ENCODE measurements around the gene KLHL14. TPM values are rescaled to one million over a fixed set of nuclear protein-coding genes. Genes with fewer than 3 reads are reported as not detected.

The KLHL14 gene
- total and polyA plus RNA-seq, 2 donors (not counting 1 experiment from before 2014, with no cell fraction given), result 18.5 to 42.5 TPM

GRCh38 chr18:32688821-32689220 lies 84.0 kb downstream of the KLHL14 start:
- Histone ChIP-seq H3K4me2 (replicated peaks; ENCODE audit: low read depth, low read length, poor library complexity, severe bottlenecking) (no peak overlapping the region), H3K36me3 (replicated peaks in 1 of 2; ENCODE audit: control extremely low read depth in 1 of 2, control insufficient read depth in 1 of 2, extremely low read depth in 1 of 2, insufficient read depth in 2 of 2, low read length in 1 of 2) (peaks cover 1 to 36% of the 10 kb centered on the region in 2 experiments), H3K79me2 (ENCODE audit: control insufficient read depth, insufficient read depth, low read length) (no peaks in the 10 kb centered on the region), H2AFZ (ENCODE audit: insufficient read depth, low read depth, low read length, poor library complexity, severe bottlenecking) (no peak overlapping the region), H3K9me3 (ENCODE audit: control extremely low read depth in 1 of 3, control insufficient read depth in 2 of 3, insufficient read depth in 1 of 3, low read length in 2 of 3) (no peaks in the 10 kb centered on the region), H3K9ac (ENCODE audit: low read length) (no peak overlapping the region), H3K27me3 (replicated peaks in 1 of 4; ENCODE audit: control extremely low read depth in 1 of 4, control insufficient read depth in 3 of 4, insufficient read depth in 4 of 4, low read length in 3 of 4) (no peaks in the 10 kb centered on the region), H3K4me1 (ENCODE audit: control insufficient read depth in 2 of 2, insufficient read depth in 2 of 2, low read length in 2 of 2) (no peaks in the 10 kb centered on the region), H3K27ac (ENCODE audit: low read length in 2 of 2) (no peak overlapping the region), H3K4me3 (ENCODE audit: control extremely low read depth in 1 of 5, extremely low read depth in 1 of 5, insufficient read depth in 1 of 5, low read depth in 2 of 5, low read length in 4 of 5) (no peak overlapping the region), H4K20me1 (ENCODE audit: control insufficient read depth, insufficient read depth, low read length, poor library complexity, severe bottlenecking) (peaks cover 13% of the 10 kb centered on the region)
- CTCF ChIA-PET, result no interaction called here
- H3K4me3 Mint-ChIP-seq, result no peak overlapping the region
- TF ChIP-seq EZH2 (IDR thresholded peaks at IDR 0.05; ENCODE audit: borderline replicate concordance, insufficient read depth, low read depth, low read length, poor library complexity, severe bottlenecking), result no peak
- TF ChIP-seq, protein P1, sequence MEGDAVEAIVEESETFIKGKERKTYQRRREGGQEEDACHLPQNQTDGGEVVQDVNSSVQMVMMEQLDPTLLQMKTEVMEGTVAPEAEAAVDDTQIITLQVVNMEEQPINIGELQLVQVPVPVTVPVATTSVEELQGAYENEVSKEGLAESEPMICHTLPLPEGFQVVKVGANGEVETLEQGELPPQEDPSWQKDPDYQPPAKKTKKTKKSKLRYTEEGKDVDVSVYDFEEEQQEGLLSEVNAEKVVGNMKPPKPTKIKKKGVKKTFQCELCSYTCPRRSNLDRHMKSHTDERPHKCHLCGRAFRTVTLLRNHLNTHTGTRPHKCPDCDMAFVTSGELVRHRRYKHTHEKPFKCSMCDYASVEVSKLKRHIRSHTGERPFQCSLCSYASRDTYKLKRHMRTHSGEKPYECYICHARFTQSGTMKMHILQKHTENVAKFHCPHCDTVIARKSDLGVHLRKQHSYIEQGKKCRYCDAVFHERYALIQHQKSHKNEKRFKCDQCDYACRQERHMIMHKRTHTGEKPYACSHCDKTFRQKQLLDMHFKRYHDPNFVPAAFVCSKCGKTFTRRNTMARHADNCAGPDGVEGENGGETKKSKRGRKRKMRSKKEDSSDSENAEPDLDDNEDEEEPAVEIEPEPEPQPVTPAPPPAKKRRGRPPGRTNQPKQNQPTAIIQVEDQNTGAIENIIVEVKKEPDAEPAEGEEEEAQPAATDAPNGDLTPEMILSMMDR (IDR thresholded peaks at IDR 0.05), result no peak
- H3K4me1 Mint-ChIP-seq, result peaks cover 3% of the 10 kb centered on the region
- H3K27ac Mint-ChIP-seq, result no peak overlapping the region
- POLR2A ChIA-PET, result no interaction called here
- ATAC-seq (ENCODE audit: low read depth) (no peak), DNase-seq (no peak)
- 86% methylated on average over 1 of the region's 1 CpG for WGBS (ENCODE audit: insufficient coverage)
- intact Hi-C loops (cut with micrococcal nuclease), result no loop called here
- no peaks in the 10 kb centered on the region for H3K9me3 Mint-ChIP-seq (ENCODE audit: insufficient read depth)
- H3K27me3 Mint-ChIP-seq, result no peaks in the 10 kb centered on the region

- Histone ChIP-seq H3K27ac (ENCODE audit: low read length in 2 of 2) (no peak overlapping the region), H3K4me1 (ENCODE audit: control insufficient read depth in 2 of 2, insufficient read depth in 2 of 2, low read length in 2 of 2) (no peaks in the 10 kb centered on the region), H3K9ac (ENCODE audit: low read length) (no peak overlapping the region), H2AFZ (ENCODE audit: insufficient read depth, low read depth, low read length, poor library complexity, severe bottlenecking) (no peak overlapping the region), H3K36me3 (replicated peaks in 1 of 2; ENCODE audit: control extremely low read depth in 1 of 2, control insufficient read depth in 1 of 2, extremely low read depth in 1 of 2, insufficient read depth in 2 of 2, low read length in 1 of 2) (peaks cover 1 to 37% of the 10 kb centered on the region in 2 experiments), H4K20me1 (ENCODE audit: control insufficient read depth, insufficient read depth, low read length, poor library complexity, severe bottlenecking) (peaks cover 8% of the 10 kb centered on the region), H3K27me3 (replicated peaks in 1 of 4; ENCODE audit: control extremely low read depth in 1 of 4, control insufficient read depth in 3 of 4, insufficient read depth in 4 of 4, low read length in 3 of 4) (no peaks in the 10 kb centered on the region), H3K9me3 (ENCODE audit: control extremely low read depth in 1 of 3, control insufficient read depth in 2 of 3, insufficient read depth in 1 of 3, low read length in 2 of 3) (no peaks in the 10 kb centered on the region), H3K4me3 (ENCODE audit: control extremely low read depth in 1 of 5, extremely low read depth in 1 of 5, insufficient read depth in 1 of 5, low read depth in 2 of 5, low read length in 4 of 5) (no peak overlapping the region), H3K4me2 (replicated peaks; ENCODE audit: low read depth, low read length, poor library complexity, severe bottlenecking) (no peak overlapping the region), H3K79me2 (ENCODE audit: control insufficient read depth, insufficient read depth, low read length) (no peaks in the 10 kb centered on the region)
- intact Hi-C loops (cut with micrococcal nuclease), result no loop called here
- H3K4me1 Mint-ChIP-seq, result peaks cover 3% of the 10 kb centered on the region
- TF ChIP-seq, protein P1 (IDR thresholded peaks at IDR 0.05), result no peak
- TF ChIP-seq EZH2 (IDR thresholded peaks at IDR 0.05; ENCODE audit: borderline replicate concordance, insufficient read depth, low read depth, low read length, poor library complexity, severe bottlenecking), result no peak
- ChIA-PET CTCF (interaction anchor here (0.9 kb wide), 1 partner anchor 10 kb away, joined by 3 read pairs; no protein-coding TSS in a partner anchor), POLR2A (no interaction called here)
- H3K4me3 Mint-ChIP-seq, result no peak overlapping the region
- WGBS (ENCODE audit: insufficient coverage), result 98% methylated on average over 5 of the region's 8 CpGs
- ATAC-seq (ENCODE audit: low read depth) (no peak), DNase-seq (no peak)
- no peak overlapping the region for H3K27ac Mint-ChIP-seq
- H3K27me3 Mint-ChIP-seq, result no peaks in the 10 kb centered on the region
- H3K9me3 Mint-ChIP-seq (ENCODE audit: insufficient read depth), result no peaks in the 10 kb centered on the region
These were observed 87.9 kb downstream of the KLHL14 start for GRCh38 chr18:32684940-32685339.
